Transverse colon (tissue), 4 donors: ENCODE measurements around the gene SLC1A1. TPM values are rescaled to one million over a fixed set of nuclear protein-coding genes. Genes with fewer than 3 reads are reported as not detected.

Experiments used
- DNase-seq: peaks from one replicate; pipeline ENCODE4 v3.0.0-alpha.2; 2019
- H3K27ac ChIP-seq, 4 donors: fragments of 200-600 bp; sonication (generic); 2 replicates each; pipeline ENCODE4 v1.5.1; 2016 to 2018; ENCODE audit warnings: inconsistent platforms in 4 of 4
- H3K27me3 ChIP-seq: fragments of 200-600 bp; sonication (generic); 2 replicates; pipeline ENCODE4 v1.5.1; 2017; ENCODE audit warnings: inconsistent platforms
- H3K36me3 ChIP-seq, 4 donors: fragments of 200-600 bp; sonication (generic); 2 replicates each; pipeline ENCODE4 v1.5.1; 2017 to 2019; ENCODE audit warnings: inconsistent platforms in 4 of 4
- H3K4me1 ChIP-seq, 4 donors: fragments of 200-600 bp; sonication (generic); 2 replicates each; pipeline ENCODE4 v1.5.1; 2017 to 2020; ENCODE audit warnings: inconsistent platforms in 4 of 4
- H3K4me3 ChIP-seq, 4 donors: fragments of 200-600 bp; sonication (generic); 1 replicate in 1 of 4; 2 replicates in 3 of 4; pipeline versions ENCODE4 v1.5.1 to v1.6.1; 2017 to 2019; ENCODE audit warnings: inconsistent platforms in 4 of 4
- H3K9me3 ChIP-seq, 2 donors: fragments of 200-600 bp; sonication (generic); 2 replicates each; pipeline ENCODE4 v1.5.1; 2017 to 2019; ENCODE audit warnings: inconsistent platforms in 2 of 2
- EP300 ChIP-seq: sonication (generic); formaldehyde crosslinking; IDR thresholded peaks from one replicate; pipeline ENCODE4 v1.6.1; 2017; ENCODE audit warnings: antibody characterized with exemption, low read depth
- POLR2A ChIP-seq: fragments of 450-650 bp; IDR thresholded peaks from one replicate; pipeline ENCODE4 v1.6.1; 2016; ENCODE audit warnings: antibody characterized with exemption, mild to moderate bottlenecking, moderate library complexity
- POLR2AphosphoS5 ChIP-seq, 3 donors: sonication (generic); formaldehyde crosslinking; IDR thresholded peaks; one replicate each; pipeline ENCODE4 v1.6.1; 2016; ENCODE audit warnings: antibody characterized with exemption in 3 of 3
- WGBS, 2 donors: methylation state at CpG; one replicate each; pipeline ENCODE4 v1.1.5; 2018; ENCODE audit warnings: low coverage in 1 of 2; 5-methylcytosine and 5-hydroxymethylcytosine counted together
- in situ Hi-C, 4 donors: fragments of 200-750 bp; cut with MboI; loops; one replicate each; pipeline versions ENCODE4 v1.15.0 to v1.15.1; 2017; ENCODE audit warnings: low sequenced_read_pairs in 3 of 4, low pct_ligation_motif_present in 1 of 4, low pct_unique_long_range_greater_than_20kb in 1 of 4
- intact Hi-C: fragments of 100-400 bp; cut with DNase I; formaldehyde crosslinking; loops from one replicate; pipeline ENCODE4 v1.15.1; 2023; ENCODE audit warnings: low total_unique reads
- total RNA-seq, 4 donors: library from RNA; depleted of rRNA; stranded (reverse); fragments of >200 nt; gene quantifications; one replicate each; pipeline ENCODE4 v1.1.0, GENCODE V29; 2016
- TF ChIP-seq, protein P1 (sequence below), 5 experiments: fragments of 200-600 bp in 3 of 5; fragments of 450-650 bp in 2 of 5; sonication (generic) in 3 of 5; IDR thresholded peaks; 1 replicate in 2 of 5; 2 replicates in 3 of 5; pipeline ENCODE4 v1.5.1; 2016 to 2017; ENCODE audit warnings: antibody characterized with exemption in 5 of 5, inconsistent platforms in 3 of 5, mild to moderate bottlenecking in 2 of 5, moderate library complexity in 1 of 5

SLC1A1 gene
- total RNA-seq, 4 donors from 2014 or later = 0.80 to 63.2 (median 28.7) TPM

DNA sequence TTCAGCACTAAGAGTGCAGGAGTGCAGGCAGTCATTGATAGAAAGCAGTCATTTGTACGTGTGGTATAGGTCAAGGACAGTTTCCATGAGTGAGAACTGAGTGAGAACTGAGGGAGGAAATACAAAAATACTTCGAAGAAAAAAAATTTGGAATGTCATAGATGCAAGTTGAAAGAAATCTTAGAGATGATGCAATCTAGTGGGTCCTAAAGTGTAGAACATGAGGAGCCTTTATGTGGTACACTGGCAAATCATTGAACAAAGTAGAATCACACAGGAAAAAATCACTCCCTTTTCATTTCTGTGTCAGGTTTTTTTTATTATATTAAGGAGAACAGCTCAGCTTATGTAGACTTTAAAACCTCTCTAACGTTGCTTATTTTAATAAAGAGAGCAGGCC is 26.4 kb upstream of the SLC1A1 start:
- Histone ChIP-seq H3K27ac (no peak overlapping the region), H3K9me3 (no peaks in the 10 kb centered on the region), H3K4me1 (no peaks in the 10 kb centered on the region), H3K27me3 (no peaks in the 10 kb centered on the region), H3K4me3 (no peak overlapping the region), H3K36me3 (no peaks in the 10 kb centered on the region)
- no peak for DNase-seq
- WGBS, 2 donors = 48 to 77% methylated on average over 3 of the region's 3 CpGs
- in situ Hi-C loops (no loop called here), intact Hi-C loops (no loop called here)
- TF ChIP-seq, protein P1, sequence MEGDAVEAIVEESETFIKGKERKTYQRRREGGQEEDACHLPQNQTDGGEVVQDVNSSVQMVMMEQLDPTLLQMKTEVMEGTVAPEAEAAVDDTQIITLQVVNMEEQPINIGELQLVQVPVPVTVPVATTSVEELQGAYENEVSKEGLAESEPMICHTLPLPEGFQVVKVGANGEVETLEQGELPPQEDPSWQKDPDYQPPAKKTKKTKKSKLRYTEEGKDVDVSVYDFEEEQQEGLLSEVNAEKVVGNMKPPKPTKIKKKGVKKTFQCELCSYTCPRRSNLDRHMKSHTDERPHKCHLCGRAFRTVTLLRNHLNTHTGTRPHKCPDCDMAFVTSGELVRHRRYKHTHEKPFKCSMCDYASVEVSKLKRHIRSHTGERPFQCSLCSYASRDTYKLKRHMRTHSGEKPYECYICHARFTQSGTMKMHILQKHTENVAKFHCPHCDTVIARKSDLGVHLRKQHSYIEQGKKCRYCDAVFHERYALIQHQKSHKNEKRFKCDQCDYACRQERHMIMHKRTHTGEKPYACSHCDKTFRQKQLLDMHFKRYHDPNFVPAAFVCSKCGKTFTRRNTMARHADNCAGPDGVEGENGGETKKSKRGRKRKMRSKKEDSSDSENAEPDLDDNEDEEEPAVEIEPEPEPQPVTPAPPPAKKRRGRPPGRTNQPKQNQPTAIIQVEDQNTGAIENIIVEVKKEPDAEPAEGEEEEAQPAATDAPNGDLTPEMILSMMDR (IDR thresholded peaks at IDR 0.05) = no peak
- TF ChIP-seq POLR2A (no peak), POLR2AphosphoS5 (IDR thresholded peaks at IDR 0.05) (no peak), EP300 (no peak)

DNA sequence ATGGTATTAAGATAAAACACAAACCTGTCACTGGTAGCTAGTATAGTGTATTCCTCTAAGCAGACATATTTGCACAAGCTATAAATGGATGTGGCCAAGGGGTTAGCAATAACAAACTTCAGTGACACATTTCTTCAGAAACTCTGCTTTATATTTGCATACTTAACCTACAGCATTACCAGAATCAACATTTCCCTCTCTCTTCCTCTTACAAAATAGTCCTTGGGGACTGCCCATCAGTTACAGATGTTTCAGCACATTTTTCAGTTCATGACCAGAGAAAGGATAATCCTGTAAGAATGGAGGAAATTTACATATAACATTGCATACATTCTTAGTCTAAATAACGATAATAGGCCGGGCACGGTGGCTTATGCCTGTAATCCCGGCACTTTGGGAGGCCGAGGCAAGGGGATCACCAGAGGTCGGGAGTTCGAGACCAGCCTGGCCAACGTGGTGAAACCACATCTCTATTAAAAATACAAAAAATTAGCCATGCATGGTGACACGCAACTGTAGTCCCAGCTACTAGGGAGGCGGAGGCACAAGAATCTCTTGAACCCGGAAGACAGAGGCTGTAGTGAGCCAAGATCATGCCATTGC is 25.3 kb upstream of the SLC1A1 start:
- H3K36me3 ChIP-seq = no peaks in the 10 kb centered on the region
- intact Hi-C loops = no loop called here
- no peak for TF ChIP-seq POLR2AphosphoS5 (IDR thresholded peaks at IDR 0.05)
- TF ChIP-seq, protein P1 (IDR thresholded peaks at IDR 0.05) = no peak
- TF ChIP-seq EP300 = no peak
- no peak for TF ChIP-seq POLR2A
- WGBS, 2 donors = 81 to 84% methylated on average over 10 to 11 of the region's 11 CpGs
- H3K9me3 ChIP-seq = no peaks in the 10 kb centered on the region
- no peaks in the 10 kb centered on the region for H3K4me1 ChIP-seq
- DNase-seq = no peak
- in situ Hi-C loops = no loop called here
- no peaks in the 10 kb centered on the region for H3K27me3 ChIP-seq
- no peak overlapping the region for H3K4me3 ChIP-seq
- H3K27ac ChIP-seq = no peak overlapping the region

DNA sequence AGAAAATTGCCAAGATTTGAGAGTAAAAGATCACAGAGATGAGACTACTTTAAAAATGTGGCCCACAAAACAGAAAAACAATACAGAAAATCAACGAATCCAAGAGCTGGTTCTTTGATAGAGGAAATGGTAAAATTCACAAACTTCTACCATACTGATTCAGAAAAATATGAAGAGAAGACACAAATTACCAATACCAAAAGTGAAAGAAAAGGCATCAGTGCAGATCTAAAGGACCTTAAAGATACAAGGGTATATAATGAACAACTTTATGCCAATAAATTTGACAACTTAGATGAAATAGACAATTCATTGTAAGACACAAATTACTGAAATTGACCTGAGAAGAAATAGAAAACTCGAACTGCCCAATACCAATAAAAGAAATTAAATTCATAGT is 24.4 kb upstream of the SLC1A1 start:
- TF ChIP-seq POLR2A = no peak
- TF ChIP-seq, protein P1 (IDR thresholded peaks at IDR 0.05) = no peak
- no peak for TF ChIP-seq POLR2AphosphoS5 (IDR thresholded peaks at IDR 0.05)
- TF ChIP-seq EP300 = no peak
- 79 to 88% methylated on average over 2 of the region's 2 CpGs for WGBS, 2 donors
- Histone ChIP-seq H3K4me3 (no peak overlapping the region), H3K36me3 (no peaks in the 10 kb centered on the region), H3K4me1 (no peaks in the 10 kb centered on the region), H3K9me3 (no peaks in the 10 kb centered on the region), H3K27me3 (no peaks in the 10 kb centered on the region), H3K27ac (no peak overlapping the region)
- in situ Hi-C loops = no loop called here
- no peak for DNase-seq
- intact Hi-C loops = no loop called here

DNA sequence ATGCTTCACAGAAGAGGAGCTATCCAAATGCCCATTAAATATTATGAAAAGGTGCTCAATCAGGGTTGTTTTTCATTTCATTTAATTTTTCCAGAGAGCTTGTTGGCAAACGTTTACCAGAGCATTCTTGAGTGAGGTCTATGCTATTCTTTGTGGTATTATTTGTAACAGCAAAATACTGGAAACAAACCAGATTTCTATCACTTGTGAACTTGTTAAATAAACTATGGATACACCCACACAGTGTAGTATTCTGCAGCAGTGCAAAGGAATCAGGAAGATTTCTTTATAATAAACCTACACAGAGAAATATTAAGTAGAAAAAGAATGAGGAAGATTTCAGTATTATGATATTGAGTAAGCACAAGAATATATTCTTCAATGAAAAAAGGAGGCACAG is 15.0 kb upstream of the SLC1A1 start:
- no peaks in the 10 kb centered on the region for H3K4me1 ChIP-seq
- in situ Hi-C loops (no loop called here), intact Hi-C loops (no loop called here)
- no peak for DNase-seq
- no peaks in the 10 kb centered on the region for H3K9me3 ChIP-seq
- no peaks in the 10 kb centered on the region for H3K27me3 ChIP-seq
- H3K27ac ChIP-seq = no peak overlapping the region
- WGBS, 2 donors = 0 to 8% methylated on average over 1 of the region's 1 CpG
- no peaks in the 10 kb centered on the region for H3K36me3 ChIP-seq
- H3K4me3 ChIP-seq = no peak overlapping the region
- TF ChIP-seq EP300 = no peak
- TF ChIP-seq POLR2AphosphoS5 (IDR thresholded peaks at IDR 0.05) = no peak
- TF ChIP-seq, protein P1 (IDR thresholded peaks at IDR 0.05) = no peak
- no peak for TF ChIP-seq POLR2A
